IMR-90 (cell line): ENCODE data around the gene CALN1. TPM values are rescaled to one million over a fixed set of nuclear protein-coding genes. Genes with fewer than 3 reads are reported as not detected.

Source experiments
- ATAC-seq: fragments of 200-7000 bp; cut with Tn5 transposase; 2 replicates; pipeline ENCODE4 v1.9.1; 2020; ENCODE audit warnings: low read depth, mild to moderate bottlenecking, moderate library complexity
- BruUV-seq: library from RNA; stranded (reverse); fragments of 400-500 nt; replicated peaks from 2 replicates; lab custom pipeline; 2021; lab: Mats Ljungman, UMichigan
- CTCF ChIA-PET: fragments of 300-600 bp; formaldehyde crosslinking; extraction: SDS; loops from one replicate; lab custom pipeline; 2021; ENCODE audit warnings: antibody characterized with exemption; lab: Yijun Ruan, JAX
- POLR2A ChIA-PET: fragments of 300-600 bp; sonication (Branson Sonifier 250); formaldehyde crosslinking; loops from one replicate; lab custom pipeline; 2022; ENCODE audit warnings: antibody characterized with exemption; ENCODE audit not compliant: unreplicated experiment; lab: Charles Lee
- DNase-seq: peaks from one replicate; pipeline ENCODE4 v3.0.0; 2013
- H2AFZ ChIP-seq: replicated peaks from 2 replicates; pipeline ENCODE3; 2013; ENCODE audit warnings: low read length, mild to moderate bottlenecking; ENCODE audit not compliant: poor library complexity
- H2AK5ac ChIP-seq: 2 replicates; pipeline ENCODE4 v1.6.1; 2013; ENCODE audit warnings: low read depth, low read length, inconsistent platforms
- H2AK9ac ChIP-seq: replicated peaks from 2 replicates; pipeline ENCODE3; 2013; ENCODE audit warnings: mild to moderate bottlenecking, low read depth, low read length, moderate library complexity; ENCODE audit not compliant: poor library complexity
- H2BK120ac ChIP-seq: 2 replicates; pipeline ENCODE4 v1.6.1; 2013; ENCODE audit warnings: low read depth, low read length, inconsistent platforms
- H2BK15ac ChIP-seq: 3 replicates; pipeline ENCODE4 v1.6.1; 2013; ENCODE audit warnings: low read depth, low read length, inconsistent platforms
- H2BK20ac ChIP-seq: 2 replicates; pipeline ENCODE4 v1.6.1; 2013; ENCODE audit warnings: low read depth, mild to moderate bottlenecking, inconsistent platforms, low read length, moderate library complexity
- H2BK5ac ChIP-seq: 2 replicates; pipeline ENCODE4 v1.6.1; 2013; ENCODE audit warnings: mild to moderate bottlenecking, low read depth, low read length, inconsistent platforms; ENCODE audit not compliant: poor library complexity, severe bottlenecking
- H3K14ac ChIP-seq: replicated peaks from 2 replicates; pipeline ENCODE4 v1.6.1; 2013; ENCODE audit warnings: low read depth, low read length, inconsistent platforms
- H3K18ac ChIP-seq: 2 replicates; pipeline ENCODE4 v1.6.1; 2013; ENCODE audit warnings: low read depth, low read length, control low read depth
- H3K23ac ChIP-seq: 2 replicates; pipeline ENCODE4 v1.6.1; 2013; ENCODE audit warnings: low read depth, low read length, inconsistent platforms
- H3K27ac ChIP-seq: 2 replicates; pipeline ENCODE4 v1.5.1; 2013; ENCODE audit warnings: mild to moderate bottlenecking, control low read depth, low read length; ENCODE audit not compliant: insufficient read depth
- H3K27me3 ChIP-seq: 2 replicates; pipeline ENCODE4 v1.6.1; 2013; ENCODE audit warnings: low read length; ENCODE audit not compliant: control insufficient read depth, insufficient read depth
- H3K36me3 ChIP-seq: 2 replicates; pipeline ENCODE4 v1.6.1; 2013; ENCODE audit warnings: low read length, mixed read lengths; ENCODE audit not compliant: control insufficient read depth, insufficient read depth
- H3K4ac ChIP-seq: 2 replicates; pipeline ENCODE4 v1.6.1; 2013; ENCODE audit warnings: low read depth, low read length, inconsistent platforms
- H3K4me1 ChIP-seq: 2 replicates; pipeline ENCODE4 v1.6.1; 2013; ENCODE audit warnings: low read length, mixed read lengths; ENCODE audit not compliant: control insufficient read depth, insufficient read depth
- H3K4me2 ChIP-seq: 2 replicates; pipeline ENCODE4 v1.6.1; 2013; ENCODE audit warnings: low read depth, mild to moderate bottlenecking, control low read depth, low read length, moderate library complexity
- H3K4me3 ChIP-seq: 2 replicates; pipeline ENCODE4 v1.5.1; 2013; ENCODE audit warnings: low read depth, mild to moderate bottlenecking, control low read depth, low read length, moderate library complexity; ENCODE audit not compliant: insufficient read depth
- H3K56ac ChIP-seq: 2 replicates; pipeline ENCODE4 v1.6.1; 2013; ENCODE audit warnings: low read length, inconsistent platforms; ENCODE audit not compliant: insufficient read depth; ENCODE audit errors: extremely low read depth
- H3K79me1 ChIP-seq, 2 experiments: 2 replicates each; pipeline ENCODE4 v1.6.1; 2013; ENCODE audit warnings: low read length in 2 of 2, inconsistent platforms in 1 of 2, low read depth in 1 of 2
- H3K9ac ChIP-seq: 2 replicates; pipeline ENCODE4 v1.6.1; 2013; ENCODE audit warnings: low read depth, low read length, control low read depth
- H3K9me1 ChIP-seq: 2 replicates; pipeline ENCODE4 v1.6.1; 2013; ENCODE audit warnings: low read length, inconsistent platforms; ENCODE audit not compliant: insufficient read depth
- H3K9me3 ChIP-seq: 2 replicates; pipeline ENCODE4 v1.6.1; 2013; ENCODE audit warnings: low read length; ENCODE audit not compliant: control insufficient read depth, insufficient read depth
- H4K20me1 ChIP-seq: 2 replicates; pipeline ENCODE4 v1.6.1; 2013; ENCODE audit warnings: low read length, inconsistent platforms; ENCODE audit not compliant: insufficient read depth
- H4K5ac ChIP-seq: 2 replicates; pipeline ENCODE4 v1.6.1; 2013; ENCODE audit warnings: mild to moderate bottlenecking, low read depth, low read length, control low read depth
- H4K8ac ChIP-seq, 2 experiments: 2 replicates each; pipeline ENCODE4 v1.6.1; 2013; ENCODE audit warnings: low read depth in 2 of 2, low read length in 2 of 2, control low read depth in 1 of 2, inconsistent platforms in 1 of 2
- H4K91ac ChIP-seq: 2 replicates; pipeline ENCODE4 v1.6.1; 2013; ENCODE audit warnings: low read depth, low read length, inconsistent platforms; ENCODE audit not compliant: insufficient read depth
- RCOR1 ChIP-seq: IDR thresholded peaks from 2 replicates; pipeline ENCODE4 v1.6.1; 2012; ENCODE audit warnings: mild to moderate bottlenecking, low read length, improper control_type of control experiment; ENCODE audit not compliant: insufficient replicate concordance
- WGBS, 2 experiments: methylation state at CpG; one replicate each; pipeline versions ENCODE4 v1.1.5 to v1.1.7; 2013; ENCODE audit warnings: missing lambda C conversion rate in 2 of 2; ENCODE audit not compliant: insufficient read length in 1 of 2; ENCODE audit errors: extremely low coverage in 2 of 2; 5-methylcytosine and 5-hydroxymethylcytosine counted together
- dilution Hi-C: fragments of 300-500 bp; cut with HindIII; formaldehyde crosslinking; loops from one replicate; pipeline ENCODE4 v1.14.3; 2018; ENCODE audit warnings: low sequenced_read_pairs; ENCODE audit not compliant: unreplicated experiment
- in situ Hi-C: fragments of 300-500 bp; cut with MboI; formaldehyde crosslinking; loops from 3 replicates; pipeline ENCODE4 v1.14.3; 2019; ENCODE audit warnings: low sequenced_read_pairs, inconsistent platforms, mixed read lengths
- intact Hi-C: fragments of 100-400 bp; cut with micrococcal nuclease; formaldehyde crosslinking; loops from 2 replicates; pipeline ENCODE4 v1.10.0; 2022
- polyA plus RNA-seq, 3 experiments: library from polyadenylated mRNA; depleted of rRNA; stranded (reverse); fragments of >200 nt; gene quantifications; 2 replicates each; pipeline ENCODE4 v1.2.3, GENCODE V29; 2012; ENCODE audit warnings: low replicate concordance in 1 of 3
- total RNA-seq: library from RNA; depleted of rRNA; stranded (reverse); fragments of >200 nt; gene quantifications from 2 replicates; pipeline ENCODE4 v1.2.3, GENCODE V29; 2012

The CALN1 gene
- total and polyA plus RNA-seq, 2 of the 4 experiments (the other 2 are of a cell fraction): not detected

DNA sequence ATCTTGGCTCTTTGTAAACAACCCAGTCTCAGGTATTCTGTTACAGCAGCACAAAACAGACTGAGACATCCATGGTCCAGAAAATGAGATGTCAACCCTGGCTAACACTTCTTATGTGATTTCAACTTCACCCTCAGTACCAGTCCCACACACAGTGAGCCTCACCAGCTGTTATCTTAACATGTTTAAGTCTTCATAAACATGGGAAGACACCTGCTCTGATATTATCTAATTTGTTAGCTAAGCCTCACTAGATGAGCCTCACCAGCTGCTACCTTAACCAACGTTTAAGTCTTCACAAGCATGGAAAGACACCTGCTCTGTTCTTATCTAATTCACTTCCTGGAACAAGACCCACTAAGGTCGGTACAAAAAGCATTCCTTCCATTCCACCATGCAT is 130.8 kb downstream of the CALN1 start:
- Histone ChIP-seq H2BK120ac (no peak overlapping the region), H3K27me3 (no peaks in the 10 kb centered on the region), H3K9me3 (peaks cover 11% of the 10 kb centered on the region), H2AK5ac (no peak overlapping the region), H4K20me1 (no peaks in the 10 kb centered on the region), H2AK9ac (no peak overlapping the region), H3K9ac (no peak overlapping the region), H2AFZ (no peak overlapping the region), H3K23ac (no peak overlapping the region), H3K4me1 (no peaks in the 10 kb centered on the region), H2BK15ac (no peak overlapping the region), H2BK5ac (no peak overlapping the region), H4K91ac (no peak overlapping the region), H3K4ac (no peak overlapping the region), H3K4me2 (no peak overlapping the region), H3K18ac (no peak overlapping the region), H3K27ac (no peak overlapping the region), H3K14ac (no peak overlapping the region), H2BK20ac (no peak overlapping the region), H4K5ac (no peak overlapping the region), H4K8ac (no peak overlapping the region), H3K9me1 (no peaks in the 10 kb centered on the region), H3K79me1 (no peaks in the 10 kb centered on the region), H3K56ac (no peak overlapping the region), H3K36me3 (no peaks in the 10 kb centered on the region), H3K4me3 (no peak overlapping the region)
- in situ Hi-C loops (no loop called here), dilution Hi-C loops (no loop called here), intact Hi-C loops (no loop called here)
- ATAC-seq (no peak), DNase-seq (no peak)
- 0% methylated on average over 1 of the region's 2 CpGs; no CpG with 5 or more reads in 1 of the 2 experiments for WGBS, 2 experiments
- no peak for TF ChIP-seq RCOR1
- POLR2A ChIA-PET: no interaction called here
- no TSS peak for BruUV-seq
- CTCF ChIA-PET: no interaction called here
